Upper lobe of right lung (tissue), 1 donor: ENCODE measurements around the gene NTF4. TPM values are rescaled to one million over a fixed set of nuclear protein-coding genes. Genes with fewer than 3 reads are reported as not detected.

Experiments
- ATAC-seq: fragments of 200-7000 bp; cut with Tn5 transposase; one replicate; pipeline ENCODE4 v1.9.1; 2020; ENCODE audit warnings: mild to moderate bottlenecking, moderate library complexity
- DNase-seq: peaks from one replicate; pipeline ENCODE4 v3.0.0-alpha.2; 2020
- H3K27ac ChIP-seq: fragments of 200-600 bp; one replicate; pipeline ENCODE4 v1.8.0; 2022
- H3K27me3 ChIP-seq: fragments of 200-600 bp; one replicate; pipeline ENCODE4 v1.8.0; 2022; ENCODE audit warnings: mild to moderate bottlenecking
- H3K36me3 ChIP-seq: fragments of 200-600 bp; one replicate; pipeline ENCODE4 v1.8.0; 2022
- H3K4me1 ChIP-seq: fragments of 200-600 bp; one replicate; pipeline ENCODE4 v1.8.0; 2022
- H3K4me3 ChIP-seq: fragments of 200-600 bp; one replicate; pipeline ENCODE4 v1.8.0; 2022; ENCODE audit warnings: mild to moderate bottlenecking
- H3K9me3 ChIP-seq: fragments of 200-600 bp; one replicate; pipeline ENCODE4 v1.8.0; 2022
- intact Hi-C: fragments of 100-400 bp; cut with DNase I; formaldehyde crosslinking; loops from one replicate; pipeline ENCODE4 v1.11.0; 2022
- total RNA-seq: library from RNA; stranded (reverse); fragmentation: NEBNext Ultra II Directional; extraction: Animal tissue kit (Norgen Biotek cat#: 25700); gene quantifications from one replicate; pipeline ENCODE4 v1.2.1, GENCODE V29; 2021
- TF ChIP-seq, protein P1 (sequence below): fragments of 200-600 bp; IDR thresholded peaks from one replicate; pipeline ENCODE4 v1.8.0; 2022; ENCODE audit warnings: antibody characterized with exemption
- donor health status: DM: no; HTN: yes; CAD: no; lungs with severe emphysema.

The NTF4 gene
- total RNA-seq, 1 donor from 2014 or later = 2.7 TPM

DNA sequence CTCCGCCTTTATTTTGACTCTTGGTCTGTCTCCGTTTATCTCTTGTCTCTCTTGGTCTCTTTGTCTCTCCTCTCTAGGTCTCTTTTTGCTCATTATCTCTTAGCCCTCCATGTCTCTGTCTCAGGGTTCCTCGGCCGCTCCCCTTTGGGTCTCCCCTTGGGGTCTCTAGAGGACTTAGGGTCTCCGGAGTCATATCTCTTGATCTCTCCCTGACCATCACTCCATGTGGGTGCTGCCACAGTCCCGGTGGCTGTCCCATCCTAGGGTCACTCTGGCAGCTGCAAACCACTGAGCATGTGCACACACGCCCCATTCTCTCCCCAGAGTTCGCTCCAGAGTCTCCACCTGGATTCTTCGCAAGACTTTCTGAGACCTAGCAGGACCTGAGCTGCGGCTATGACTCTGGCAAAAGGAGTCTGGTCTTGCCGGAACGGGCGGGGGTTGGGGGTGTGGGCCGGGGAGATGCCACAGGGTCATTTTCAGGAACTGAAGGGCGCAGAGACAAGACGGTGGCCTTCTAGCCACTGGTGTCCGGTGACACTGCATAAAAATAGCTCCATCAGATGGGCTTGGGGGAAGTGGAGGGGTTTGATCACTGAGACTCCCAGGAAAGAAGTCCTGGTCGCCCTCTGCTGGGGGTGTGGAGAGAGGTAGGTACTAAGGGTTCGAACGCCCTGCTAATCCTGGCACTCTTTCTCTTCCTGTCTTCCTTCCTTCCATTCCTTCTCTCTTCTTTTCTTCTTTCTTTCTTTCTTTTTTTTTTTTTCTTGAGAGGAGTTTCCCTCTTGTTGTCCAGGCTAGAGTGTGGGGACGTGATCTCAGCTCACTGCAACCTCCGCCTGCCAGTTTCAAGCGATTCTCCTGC is 9.1 kb upstream of the NTF4 start:
- Histone ChIP-seq H3K36me3 (no peaks in the 10 kb centered on the region), H3K27me3 (peaks cover 51% of the 10 kb centered on the region), H3K4me1 (no peaks in the 10 kb centered on the region), H3K27ac (no peak overlapping the region), H3K4me3 (no peak overlapping the region), H3K9me3 (no peaks in the 10 kb centered on the region)
- TF ChIP-seq, protein P1, sequence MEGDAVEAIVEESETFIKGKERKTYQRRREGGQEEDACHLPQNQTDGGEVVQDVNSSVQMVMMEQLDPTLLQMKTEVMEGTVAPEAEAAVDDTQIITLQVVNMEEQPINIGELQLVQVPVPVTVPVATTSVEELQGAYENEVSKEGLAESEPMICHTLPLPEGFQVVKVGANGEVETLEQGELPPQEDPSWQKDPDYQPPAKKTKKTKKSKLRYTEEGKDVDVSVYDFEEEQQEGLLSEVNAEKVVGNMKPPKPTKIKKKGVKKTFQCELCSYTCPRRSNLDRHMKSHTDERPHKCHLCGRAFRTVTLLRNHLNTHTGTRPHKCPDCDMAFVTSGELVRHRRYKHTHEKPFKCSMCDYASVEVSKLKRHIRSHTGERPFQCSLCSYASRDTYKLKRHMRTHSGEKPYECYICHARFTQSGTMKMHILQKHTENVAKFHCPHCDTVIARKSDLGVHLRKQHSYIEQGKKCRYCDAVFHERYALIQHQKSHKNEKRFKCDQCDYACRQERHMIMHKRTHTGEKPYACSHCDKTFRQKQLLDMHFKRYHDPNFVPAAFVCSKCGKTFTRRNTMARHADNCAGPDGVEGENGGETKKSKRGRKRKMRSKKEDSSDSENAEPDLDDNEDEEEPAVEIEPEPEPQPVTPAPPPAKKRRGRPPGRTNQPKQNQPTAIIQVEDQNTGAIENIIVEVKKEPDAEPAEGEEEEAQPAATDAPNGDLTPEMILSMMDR = no peak
- ATAC-seq (no peak), DNase-seq (no peak)
- intact Hi-C loops = no loop called here

- peaks cover 64% of the 10 kb centered on the region for H3K27me3 ChIP-seq
- ATAC-seq (peak; percentile 44), DNase-seq (peak; percentile 71)
- H3K4me1 ChIP-seq = no peaks in the 10 kb centered on the region
- H3K27ac ChIP-seq = no peak overlapping the region
- H3K4me3 ChIP-seq = no peak overlapping the region
- TF ChIP-seq, protein P1 = no peak
- no peaks in the 10 kb centered on the region for H3K9me3 ChIP-seq
- intact Hi-C loops = no loop called here
- no peaks in the 10 kb centered on the region for H3K36me3 ChIP-seq
Measured at GRCh38 chr19:49071860-49072547, 7.4 kb upstream of the NTF4 start.

- TF ChIP-seq, protein P1 = no peak
- no peaks in the 10 kb centered on the region for H3K9me3 ChIP-seq
- intact Hi-C loops = no loop called here
- DNase-seq (no peak), ATAC-seq (no peak)
- H3K27ac ChIP-seq = no peak overlapping the region
- peaks cover 73% of the 10 kb centered on the region for H3K27me3 ChIP-seq
- no peaks in the 10 kb centered on the region for H3K4me1 ChIP-seq
- H3K4me3 ChIP-seq = no peak overlapping the region
- no peaks in the 10 kb centered on the region for H3K36me3 ChIP-seq
Measured at GRCh38 chr19:49070416-49070815, 5.8 kb upstream of the NTF4 start.

GRCh38 chr19:49069026-49069425 is 4.4 kb upstream of the NTF4 start:
- no peak overlapping the region for H3K4me3 ChIP-seq
- no peaks in the 10 kb centered on the region for H3K9me3 ChIP-seq
- intact Hi-C loops = no loop called here
- no peaks in the 10 kb centered on the region for H3K36me3 ChIP-seq
- peaks cover 79% of the 10 kb centered on the region for H3K27me3 ChIP-seq
- TF ChIP-seq, protein P1 = no peak
- ATAC-seq = no peak
- H3K27ac ChIP-seq = no peak overlapping the region
- peaks cover 3% of the 10 kb centered on the region for H3K4me1 ChIP-seq
- DNase-seq = no peak

DNA sequence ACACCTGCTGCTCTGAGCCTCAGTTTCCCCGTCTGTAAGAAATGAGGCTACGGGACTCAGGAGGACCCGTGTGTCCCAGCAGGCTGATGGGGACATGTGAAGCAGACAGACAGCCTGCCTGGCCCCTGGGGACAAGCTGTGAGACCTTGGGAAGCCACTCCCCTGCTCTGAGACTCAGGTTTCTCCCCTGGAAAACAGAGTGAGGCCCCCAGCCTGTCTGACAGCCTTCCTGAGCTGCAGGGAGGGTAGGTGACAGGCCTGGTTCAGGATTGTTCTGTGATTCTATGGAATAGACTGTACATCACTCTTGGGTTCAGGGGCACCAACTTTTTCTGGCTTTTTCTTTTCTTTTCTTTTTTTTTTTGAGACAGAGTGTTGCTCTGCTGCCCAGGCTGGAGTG is 2.9 kb upstream of the NTF4 start:
- Histone ChIP-seq H3K27ac (no peak overlapping the region), H3K36me3 (no peaks in the 10 kb centered on the region), H3K27me3 (peaks cover 72% of the 10 kb centered on the region), H3K4me1 (peaks cover 3% of the 10 kb centered on the region), H3K4me3 (no peak overlapping the region), H3K9me3 (no peaks in the 10 kb centered on the region)
- intact Hi-C loops = no loop called here
- TF ChIP-seq, protein P1 = no peak
- ATAC-seq (no peak), DNase-seq (no peak)
